HG02763 (cell line): ENCODE measurements around the gene COMMD10.

Experiments used
- ATAC-seq: cut with Tn5 transposase; IDR thresholded peaks from one replicate; pipeline ENCODE4 v1.9.1; 2021; ENCODE audit warnings: mild to moderate bottlenecking, moderate library complexity; ENCODE audit not compliant: unreplicated experiment

The COMMD10 gene

DNA sequence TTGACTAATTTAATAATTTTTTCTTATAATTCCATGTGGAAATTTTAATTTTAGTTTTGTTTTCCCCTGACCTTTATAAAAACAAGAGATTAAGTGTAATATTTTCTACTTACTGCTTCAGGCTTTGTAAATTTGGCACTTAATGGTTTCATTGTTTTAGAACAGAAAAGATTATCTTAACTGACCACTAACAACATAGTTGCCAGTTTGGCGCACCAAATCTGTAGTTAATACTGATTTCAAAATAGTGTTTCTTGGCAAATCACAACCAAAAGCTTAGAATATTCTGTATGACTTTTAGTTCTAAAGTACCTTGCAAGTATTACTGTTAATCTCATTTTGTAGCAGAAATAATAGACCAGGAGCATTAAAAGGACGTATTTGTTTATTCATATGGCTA is 124.3 kb downstream of the COMMD10 start:
- ATAC-seq = no peak

DNA sequence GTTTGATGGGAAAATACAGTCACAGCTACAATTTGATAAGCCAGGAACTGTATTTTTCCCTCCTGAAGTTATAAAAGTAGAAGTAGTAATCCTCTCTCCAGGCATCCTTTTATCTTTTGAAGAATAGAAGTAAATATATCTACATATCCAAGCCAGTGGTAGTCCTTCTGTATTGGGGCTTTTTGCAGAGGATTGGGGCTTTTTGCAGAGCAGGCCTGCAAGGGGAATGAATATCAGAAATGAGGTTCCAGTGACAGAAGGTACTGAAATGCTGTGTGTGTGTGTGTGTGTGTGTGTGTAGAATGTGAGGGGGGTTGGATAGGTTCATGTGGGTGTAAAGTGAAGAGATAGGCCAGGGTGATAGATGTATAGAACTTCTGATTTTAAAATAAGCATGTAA is 127.4 kb downstream of the COMMD10 start:
- no peak for ATAC-seq

DNA sequence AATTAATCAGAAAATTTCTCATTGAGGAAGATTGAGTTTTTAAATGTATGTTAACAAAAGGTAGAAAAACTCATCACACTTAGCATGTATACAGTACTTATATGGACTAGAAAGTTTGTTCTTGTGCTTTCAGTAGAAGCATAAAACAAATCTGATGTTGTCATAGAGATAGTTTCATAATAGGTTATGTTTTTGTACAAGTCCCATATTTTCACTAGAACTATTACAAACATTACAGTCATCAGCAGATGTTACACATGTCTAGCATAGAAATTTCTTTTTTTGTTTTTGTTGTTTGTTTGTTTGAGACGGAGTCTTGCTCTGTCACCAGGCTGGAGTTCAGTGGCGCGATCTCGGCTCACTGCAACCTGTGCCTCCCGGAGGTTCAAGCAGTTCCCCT is 131.4 kb downstream of the COMMD10 start:
- ATAC-seq = no peak

GRCh38 chr5:116225281-116225922 is 140.6 kb downstream of the COMMD10 start:
- ATAC-seq = no peak

GRCh38 chr5:116229131-116229689 is 144.4 kb downstream of the COMMD10 start:
- ATAC-seq = no peak

GRCh38 chr5:116231288-116231687 is 146.5 kb downstream of the COMMD10 start:
- no peak for ATAC-seq

DNA sequence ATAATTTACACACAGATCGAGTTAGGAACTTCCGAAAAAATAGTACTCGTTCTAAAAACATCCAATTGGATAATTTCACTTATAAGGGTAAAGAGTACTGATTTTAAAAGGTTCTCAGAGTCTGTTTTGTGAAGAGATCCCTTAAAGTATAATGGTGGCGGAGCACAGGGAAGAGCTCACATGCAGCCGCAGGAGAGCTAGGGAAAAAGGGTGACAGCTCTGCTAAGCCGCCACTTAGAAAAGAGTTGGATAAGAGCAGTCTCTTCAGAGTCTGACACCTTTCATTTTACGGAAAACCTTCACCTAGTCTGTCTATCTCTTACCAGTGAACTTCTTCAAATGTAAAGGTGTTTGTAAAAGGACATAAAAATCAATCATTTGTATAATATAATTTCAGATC is 149.9 kb downstream of the COMMD10 start:
- ATAC-seq = no peak

- ATAC-seq = no peak
These were observed 153.2 kb downstream of the COMMD10 start for GRCh38 chr5:116237917-116238500.

DNA sequence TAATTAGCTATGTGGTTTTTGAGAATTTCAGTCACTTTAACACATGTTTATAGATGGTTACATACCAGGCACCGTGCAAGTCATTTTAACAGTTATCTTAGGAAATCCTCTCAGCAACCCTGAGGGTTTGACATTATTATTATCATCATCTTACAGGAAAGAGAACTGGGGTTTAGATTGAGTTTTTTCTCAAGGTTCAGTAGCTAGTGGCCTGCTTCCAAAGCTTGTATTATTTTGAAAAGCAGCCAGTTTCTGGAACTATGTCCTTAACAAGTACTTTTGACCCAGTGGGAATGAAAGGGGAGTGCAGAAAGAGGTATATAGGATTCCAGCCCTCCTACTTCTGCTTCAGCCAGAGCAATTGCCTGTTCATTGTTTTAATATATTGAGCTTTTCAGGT is 157.5 kb downstream of the COMMD10 start:
- ATAC-seq = no peak

DNA sequence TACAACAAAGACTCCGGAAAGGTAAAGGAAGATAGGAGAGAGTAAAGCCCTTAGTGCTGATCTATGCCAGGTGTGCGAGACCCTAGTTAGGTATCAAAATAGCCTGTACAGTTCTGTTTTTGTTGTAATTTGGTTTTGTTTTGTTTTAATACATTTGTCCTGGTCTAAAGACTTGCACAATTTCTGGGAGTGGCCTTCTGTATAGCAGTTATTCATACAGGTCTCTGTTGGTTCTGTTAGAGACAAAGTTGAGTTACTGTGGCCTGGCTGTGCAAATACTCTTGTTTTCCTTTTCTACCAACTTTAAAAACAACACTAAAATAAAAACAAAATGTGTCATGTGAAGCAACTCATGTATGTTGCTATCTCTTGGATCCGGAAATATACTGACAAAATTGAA is 163.6 kb downstream of the COMMD10 start:
- ATAC-seq = no peak

GRCh38 chr5:116249648-116250047 is 164.8 kb downstream of the COMMD10 start:
- no peak for ATAC-seq

DNA sequence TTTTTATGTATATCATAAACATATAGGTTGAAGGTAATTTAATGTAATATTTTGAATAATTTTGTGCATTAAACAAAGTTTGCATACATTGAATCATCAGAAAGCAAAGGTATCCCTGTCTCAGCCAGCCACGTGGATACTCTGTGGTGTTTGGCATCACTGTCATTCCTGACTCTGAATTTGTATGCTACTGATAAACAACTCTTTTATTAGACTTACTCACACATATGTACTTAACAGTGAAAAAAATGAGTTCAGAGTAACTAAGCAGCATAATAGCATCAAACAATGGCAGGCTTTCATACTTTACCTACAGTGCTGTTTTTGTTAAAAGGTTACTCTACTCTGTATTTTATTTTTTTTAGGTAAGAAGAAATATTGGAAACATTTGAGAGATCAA is 171.9 kb downstream of the COMMD10 start:
- no peak for ATAC-seq

DNA sequence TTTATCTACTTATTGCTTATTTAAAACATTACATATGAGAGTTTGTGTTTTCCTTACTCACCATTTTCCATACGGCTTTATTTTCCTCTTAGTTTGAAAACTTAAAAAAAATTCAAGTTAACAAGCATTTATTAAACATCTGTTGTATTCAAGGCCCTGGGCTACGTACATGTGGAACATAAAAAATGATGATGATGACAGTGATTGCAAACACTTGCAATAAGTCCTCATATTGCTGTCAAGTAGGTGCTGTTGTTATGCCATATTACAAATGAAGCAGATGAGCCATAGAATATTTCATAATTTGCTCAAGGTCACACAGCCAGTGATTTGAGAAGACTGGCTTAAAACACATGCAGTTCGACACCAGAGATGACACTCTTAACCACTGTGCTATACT is 180.6 kb downstream of the COMMD10 start:
- ATAC-seq = no peak

- no peak for ATAC-seq
These were observed 186.7 kb downstream of the COMMD10 start for GRCh38 chr5:116271446-116272025.

DNA sequence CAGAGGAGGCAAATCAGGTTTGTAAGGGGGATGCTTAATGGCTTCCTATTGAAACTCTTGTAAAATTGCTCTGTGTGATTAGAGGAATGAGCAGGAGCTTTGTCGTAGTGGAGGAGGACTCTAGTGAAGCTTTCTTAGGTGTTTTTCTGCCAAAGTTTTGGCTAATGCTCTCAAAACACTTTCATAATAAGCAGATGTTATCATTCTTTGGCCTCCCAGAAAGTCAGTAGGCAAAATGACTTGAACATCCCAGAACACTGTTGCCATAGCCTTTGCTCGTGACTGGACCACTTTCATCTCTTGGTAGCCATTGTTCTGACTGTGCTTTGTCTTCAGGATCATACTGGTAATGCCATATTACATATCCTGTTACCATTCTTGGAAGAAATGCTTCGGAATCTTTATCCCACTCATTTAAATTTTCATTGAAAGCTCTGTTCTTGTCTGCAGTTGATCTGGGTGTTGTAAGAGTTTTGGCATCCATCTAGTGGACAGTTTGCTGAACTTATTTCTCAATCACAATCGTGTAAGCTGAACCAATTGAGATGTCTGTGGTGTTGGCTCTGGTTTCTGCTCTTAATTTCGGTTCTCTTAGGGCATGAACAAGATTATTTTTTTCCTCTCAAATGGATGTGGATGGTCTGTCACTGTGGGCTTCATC is 187.6 kb downstream of the COMMD10 start:
- no peak for ATAC-seq

DNA sequence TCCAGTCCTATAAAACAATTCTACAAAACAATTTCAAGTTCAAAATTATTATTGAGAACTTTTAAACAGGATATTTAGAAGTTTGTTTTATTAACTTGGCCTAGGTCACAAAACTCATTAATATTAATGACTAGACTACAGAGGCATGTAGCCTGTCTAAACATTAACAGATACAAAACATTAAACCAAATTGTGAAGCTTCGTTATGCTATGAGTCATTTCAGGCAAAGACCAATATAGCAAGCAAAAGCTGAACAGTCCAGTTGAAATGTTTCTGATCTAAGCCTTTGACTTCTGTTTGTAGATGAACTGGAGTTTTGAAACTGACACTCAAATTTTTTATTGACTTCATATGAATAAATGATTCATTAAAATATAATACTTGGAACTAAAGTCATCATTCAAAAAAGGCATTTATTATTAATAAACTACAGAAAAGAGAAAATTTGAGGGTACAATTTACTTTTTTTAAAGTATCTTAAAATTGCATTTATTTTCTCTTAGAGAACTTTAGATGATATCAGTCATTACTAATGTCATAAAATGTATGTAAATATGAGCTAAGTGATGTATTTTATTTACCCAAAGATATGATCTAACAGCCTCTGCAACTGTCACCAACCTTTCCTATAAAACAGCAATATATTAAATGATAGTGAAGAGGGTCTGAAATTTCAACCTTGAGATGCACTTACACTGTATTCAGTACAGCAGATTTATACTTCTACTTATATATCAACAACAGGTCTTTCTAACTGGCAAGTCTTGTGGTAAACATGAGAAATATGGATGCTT is 188.8 kb downstream of the COMMD10 start:
- peak; percentile 98 for ATAC-seq

- ATAC-seq = no peak
These were observed 189.4 kb downstream of the COMMD10 start for GRCh38 chr5:116274251-116274650.

DNA sequence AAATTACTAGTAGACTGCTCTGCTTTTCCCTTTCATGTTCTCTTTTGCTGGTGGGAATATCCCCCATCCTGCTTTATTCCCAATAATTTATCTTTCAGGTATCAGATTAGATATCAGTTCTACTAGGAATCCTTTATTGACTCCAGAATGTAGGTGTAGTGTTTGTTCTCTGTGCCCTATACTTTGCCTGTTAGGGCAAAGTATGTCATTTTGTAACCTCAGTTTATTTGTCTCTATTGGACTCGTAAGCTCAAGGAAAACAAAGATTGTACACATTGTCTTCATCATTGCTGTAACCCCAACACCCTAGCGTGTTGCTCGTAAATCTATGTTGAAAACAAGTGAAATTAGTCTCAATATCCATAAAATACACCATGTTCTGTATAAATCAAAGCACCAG is 190.5 kb downstream of the COMMD10 start:
- no peak for ATAC-seq

- ATAC-seq = no peak
These were observed 192.1 kb downstream of the COMMD10 start for GRCh38 chr5:116276952-116277351.

DNA sequence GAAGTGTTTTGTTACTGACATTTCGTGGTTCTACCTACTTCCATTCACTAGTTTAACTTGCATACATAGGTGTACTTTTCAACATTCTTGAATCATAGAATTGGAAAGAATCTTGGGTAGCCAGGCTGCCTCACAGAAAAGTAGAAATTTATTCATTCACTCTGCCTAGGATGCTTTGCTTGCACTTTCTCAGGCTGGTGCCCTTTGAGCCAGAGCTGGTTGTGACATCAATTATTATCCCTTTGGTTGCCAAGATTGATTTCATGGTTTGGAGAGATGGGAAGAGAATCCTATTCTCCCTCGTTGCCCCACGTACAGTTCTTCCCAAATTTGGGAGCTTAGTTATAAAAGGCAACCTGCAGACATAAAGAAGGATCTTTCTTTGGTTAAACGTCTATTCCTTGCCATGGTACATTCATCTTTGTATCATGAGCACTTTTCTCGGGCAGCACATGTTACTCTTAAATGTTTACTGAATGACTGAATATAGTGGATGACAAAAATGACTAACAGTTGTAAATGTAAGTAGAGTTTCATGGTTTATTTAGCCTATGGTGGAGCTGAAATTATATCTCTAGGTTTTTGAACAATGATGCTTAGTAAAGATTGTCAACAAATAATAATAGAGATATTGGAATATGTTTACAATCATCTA is 195.5 kb downstream of the COMMD10 start:
- ATAC-seq = no peak

DNA sequence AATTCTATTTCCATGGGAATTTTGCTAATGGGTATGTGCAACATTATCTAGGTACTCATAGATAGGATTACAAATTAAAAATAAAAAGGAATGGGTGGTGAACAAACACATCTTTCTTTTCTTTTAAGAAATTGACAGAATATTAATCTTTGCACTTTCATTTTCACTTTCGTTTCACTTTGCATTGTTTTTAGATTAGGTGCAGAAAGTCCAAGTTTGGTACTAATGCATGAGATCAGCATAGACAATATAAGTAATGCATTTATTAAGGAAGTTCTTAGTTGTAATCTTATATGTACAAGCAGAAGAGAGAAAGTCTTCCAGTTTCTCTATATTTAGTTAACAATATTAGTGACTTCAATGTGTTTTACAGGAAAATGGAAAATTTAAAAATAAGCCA is 196.5 kb downstream of the COMMD10 start:
- ATAC-seq = no peak
